GM18520 (cell line): Measurements from ENCODE around the gene GUCA1A.
"Not testable (repeated sequence)": the region's sequence is repeated elsewhere in the genome, so short reads cannot be mapped to it uniquely, and the experiment has no call there.

Experiments
- ATAC-seq: cut with Tn5 transposase; IDR thresholded peaks from one replicate; pipeline ENCODE4 v1.9.1; 2021; ENCODE audit not compliant: unreplicated experiment

GUCA1A gene

GRCh38 chr6:42202131-42202915 is 29.2 kb downstream of the GUCA1A start:
- ATAC-seq, result not testable (repeated sequence)

- no peak for ATAC-seq
Measured at GRCh38 chr6:42203183-42203582, 30.0 kb downstream of the GUCA1A start.

- ATAC-seq, result no peak
Measured at GRCh38 chr6:42204768-42205282, 31.7 kb downstream of the GUCA1A start.

- not testable (repeated sequence) for ATAC-seq
Measured at GRCh38 chr6:42207559-42207958, 34.4 kb downstream of the GUCA1A start.

- ATAC-seq, result no peak
Measured at GRCh38 chr6:42210551-42210950, 37.4 kb downstream of the GUCA1A start.

GRCh38 chr6:42211726-42212125 is 38.6 kb downstream of the GUCA1A start:
- no peak for ATAC-seq

GRCh38 chr6:42212442-42212841 is 39.3 kb downstream of the GUCA1A start:
- ATAC-seq, result no peak

GRCh38 chr6:42216495-42216894 is 43.3 kb downstream of the GUCA1A start:
- not testable (repeated sequence) for ATAC-seq

- ATAC-seq, result no peak
Measured at GRCh38 chr6:42217157-42217518, 44.0 kb downstream of the GUCA1A start.

- ATAC-seq, result peak; percentile 70
Measured at GRCh38 chr6:42217519-42218367, 44.6 kb downstream of the GUCA1A start, which contains the start of gene MRPS10. Gene MRPS10 (minus strand): TSS chr6:42217861. CDS start chr6:42217849, 12 bp downstream.

GRCh38 chr6:42220807-42221206 is 47.6 kb downstream of the GUCA1A start:
- no peak for ATAC-seq

GRCh38 chr6:42221546-42221945 is 48.4 kb downstream of the GUCA1A start:
- no peak for ATAC-seq

- ATAC-seq, result no peak
Measured at GRCh38 chr6:42222448-42222847, 49.3 kb downstream of the GUCA1A start.

- peak; percentile 92 for ATAC-seq
Measured at GRCh38 chr6:42224222-42225028, 51.3 kb downstream of the GUCA1A start.

- no peak for ATAC-seq
Measured at GRCh38 chr6:42225029-42225339, 51.8 kb downstream of the GUCA1A start.

GRCh38 chr6:42225419-42225818 is 52.3 kb downstream of the GUCA1A start:
- ATAC-seq, result no peak

GRCh38 chr6:42226161-42226611 is 53.0 kb downstream of the GUCA1A start:
- no peak for ATAC-seq

GRCh38 chr6:42226645-42227143 is 53.5 kb downstream of the GUCA1A start:
- no peak for ATAC-seq

- no peak for ATAC-seq
Measured at GRCh38 chr6:42227173-42227850, 54.1 kb downstream of the GUCA1A start.

- ATAC-seq, result no peak
Measured at GRCh38 chr6:42228305-42228704, 55.1 kb downstream of the GUCA1A start.
